ENCODE results near the gene PSMD12.
A peak's percentile ranks its signal among the peaks of the same experiment; 100 is the strongest.
"Not testable (repeated sequence)": the region's sequence is repeated elsewhere in the genome, so short reads cannot be mapped to it uniquely, and the experiment has no call there.

Gene PSMD12

DNA sequence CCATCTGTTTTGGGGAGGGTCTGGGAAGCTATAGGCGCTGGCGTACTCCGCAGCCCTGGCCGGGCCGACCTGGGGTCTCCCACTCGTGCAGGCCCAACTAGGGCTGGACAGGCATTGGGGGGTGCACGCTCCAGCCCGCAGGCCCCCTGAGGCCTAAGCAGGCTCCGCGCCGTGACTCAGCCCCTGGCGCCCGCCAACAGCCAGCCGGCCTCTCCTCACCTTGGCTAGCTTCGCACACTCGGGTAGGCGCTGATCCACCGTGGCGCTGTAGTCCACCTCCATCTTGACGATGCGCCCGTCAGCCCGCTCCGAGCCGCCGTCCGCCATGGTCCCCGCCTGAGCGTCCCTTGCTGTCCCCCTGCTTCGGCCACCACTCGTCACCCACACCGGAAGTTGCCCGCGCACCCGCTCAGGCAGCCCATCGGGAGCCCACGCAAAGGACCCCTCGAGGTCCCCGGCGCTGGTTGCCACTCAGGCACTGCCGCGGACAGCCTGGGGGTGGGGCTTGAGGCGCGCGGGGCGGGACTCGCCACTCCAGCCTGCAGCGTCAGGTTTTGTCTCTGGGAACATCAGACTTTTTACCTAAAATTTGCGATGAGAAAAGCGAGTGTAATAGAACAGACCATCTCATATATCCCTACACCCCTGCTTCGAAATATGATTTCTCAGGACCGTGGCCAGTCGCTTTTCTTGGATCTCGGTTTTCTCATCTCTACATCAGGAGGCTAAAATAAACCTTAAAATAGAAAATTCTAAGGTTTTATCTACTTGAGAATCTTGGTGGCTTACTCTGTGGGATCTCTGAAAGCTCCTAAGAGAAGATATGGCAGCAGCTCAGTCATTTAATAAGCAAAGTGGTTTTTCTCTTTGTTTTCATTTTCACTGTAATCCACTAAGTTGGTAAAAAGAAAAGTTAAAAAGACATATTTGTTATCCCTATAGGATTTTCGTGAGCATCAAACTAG, at the start of gene PSMD12:
Gene PSMD12, minus strand, starts transcription at position 385 of the 965 bp plus-strand sequence. Its CDS starts 58 bp downstream, at position 327.
- peak; percentile 91 for DNase-seq (ENCODE audit: low spot score)

DNA sequence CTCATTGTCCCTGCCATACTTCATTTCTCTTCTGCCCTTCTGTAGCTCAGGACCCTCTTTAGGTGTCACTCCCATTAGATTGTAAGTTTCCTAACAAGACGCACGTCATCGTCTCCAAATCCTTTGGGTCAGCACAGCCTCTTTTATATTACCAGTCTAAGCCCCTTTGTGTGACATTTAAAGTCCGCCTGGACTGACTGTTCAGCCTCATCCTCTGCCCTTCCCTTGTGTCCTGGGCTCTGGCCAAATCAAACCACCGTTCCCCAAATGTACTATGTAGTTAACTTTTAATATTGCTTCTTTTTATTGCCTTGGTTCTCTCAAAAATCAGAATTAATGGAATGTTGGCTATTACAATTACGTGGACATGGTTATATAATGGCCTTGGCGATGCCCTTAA, 48.9 kb upstream of the PSMD12 start:
- no peak for DNase-seq (ENCODE audit: low spot score)

DNA sequence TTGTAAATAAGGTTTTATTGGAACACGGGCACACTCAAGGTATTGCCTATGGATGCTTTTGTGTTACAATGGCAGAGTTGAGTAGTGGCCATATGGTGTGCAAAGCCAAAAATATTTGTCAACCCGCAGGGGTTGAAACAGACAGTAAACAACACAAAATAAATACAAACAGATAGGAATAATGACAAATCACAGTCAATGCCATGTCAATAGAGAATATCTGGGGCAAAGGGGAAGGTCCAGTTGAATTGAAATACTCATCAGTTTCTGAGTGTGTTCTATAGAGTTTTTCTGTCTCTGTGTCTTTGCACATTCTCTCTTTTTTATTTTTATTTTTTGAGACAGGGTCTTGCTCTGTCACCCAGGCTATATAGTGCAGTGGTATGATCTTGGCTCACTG, 48.2 kb upstream of the PSMD12 start:
- DNase-seq (ENCODE audit: low spot score), result no peak

DNA sequence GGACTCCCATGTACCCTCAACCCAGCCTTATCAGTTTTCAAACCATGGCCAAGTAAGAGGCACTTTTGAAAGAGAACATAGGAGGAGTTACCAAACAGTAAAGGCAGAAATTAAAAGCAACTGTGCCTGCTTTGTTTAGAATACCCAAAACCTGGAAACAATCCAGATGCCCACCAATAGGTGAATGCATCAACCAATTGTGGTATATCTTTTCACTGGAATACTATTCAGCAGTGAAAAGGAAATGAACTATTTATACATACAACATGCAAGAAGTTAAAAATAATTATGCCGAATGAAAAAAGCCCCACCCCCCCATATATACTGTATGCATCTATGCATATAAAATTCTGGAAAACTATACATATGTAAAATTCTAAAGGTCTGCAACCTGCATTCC, 47.8 kb upstream of the PSMD12 start:
- DNase-seq (ENCODE audit: low spot score), result no peak

DNA sequence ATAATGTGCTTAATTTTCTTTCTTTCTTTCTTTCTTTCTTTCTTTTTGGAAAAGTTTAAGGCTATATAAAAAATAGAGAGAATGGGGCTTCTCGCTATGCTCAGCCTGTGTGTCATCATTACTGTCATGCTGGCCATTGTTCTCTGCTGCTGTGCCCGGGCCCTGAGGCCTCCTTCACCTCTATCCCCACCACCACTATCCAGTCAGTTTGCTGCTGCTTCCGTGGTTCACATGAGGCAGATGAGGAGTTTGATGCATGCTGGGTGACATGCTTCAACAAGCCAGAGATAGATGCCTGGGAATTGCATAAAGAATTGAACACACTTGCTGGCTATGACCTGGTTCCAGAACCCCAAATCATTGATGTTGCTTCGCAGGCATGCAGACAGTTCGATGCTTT, 47.0 kb upstream of the PSMD12 start:
- DNase-seq (ENCODE audit: low spot score), result no peak

DNA sequence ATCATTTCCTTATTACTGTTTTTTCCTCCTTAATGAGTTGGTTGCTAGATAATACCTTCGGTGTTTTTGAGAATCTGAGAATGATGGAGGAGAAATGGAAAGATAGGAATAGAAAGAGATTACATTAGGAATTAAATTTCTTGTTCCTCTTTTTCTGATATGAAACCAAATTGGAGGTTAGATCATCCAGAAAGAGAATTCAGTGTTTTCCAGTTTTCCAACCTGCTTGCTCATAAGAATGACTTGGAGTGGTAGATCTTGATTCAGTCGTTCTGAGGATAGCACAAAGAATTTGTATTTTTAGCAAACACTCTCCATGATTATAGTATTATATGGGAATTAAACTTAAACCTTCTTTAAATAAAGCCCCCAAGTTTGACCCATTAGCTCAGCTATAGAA, 46.6 kb upstream of the PSMD12 start:
- no peak for DNase-seq (ENCODE audit: low spot score)

DNA sequence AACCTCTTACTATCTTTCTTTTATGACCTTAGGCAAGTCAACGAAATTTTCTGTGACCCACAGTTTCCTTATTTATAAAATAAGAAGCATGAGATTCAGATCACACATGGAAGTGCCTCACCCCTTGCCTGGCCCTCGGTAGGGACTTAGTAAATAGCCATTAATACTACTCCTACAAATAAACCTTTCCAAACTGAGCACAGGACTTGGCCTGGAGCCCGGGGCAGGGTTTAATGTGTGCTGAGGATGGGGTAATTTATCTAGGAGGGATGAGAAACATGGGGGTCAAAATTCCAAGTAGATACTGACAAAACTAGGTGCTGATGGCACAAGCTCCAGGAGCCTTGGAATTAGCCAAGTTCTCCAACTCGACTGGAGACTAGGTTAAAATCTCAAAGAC, 45.7 kb upstream of the PSMD12 start:
- no peak for DNase-seq (ENCODE audit: low spot score)

DNA sequence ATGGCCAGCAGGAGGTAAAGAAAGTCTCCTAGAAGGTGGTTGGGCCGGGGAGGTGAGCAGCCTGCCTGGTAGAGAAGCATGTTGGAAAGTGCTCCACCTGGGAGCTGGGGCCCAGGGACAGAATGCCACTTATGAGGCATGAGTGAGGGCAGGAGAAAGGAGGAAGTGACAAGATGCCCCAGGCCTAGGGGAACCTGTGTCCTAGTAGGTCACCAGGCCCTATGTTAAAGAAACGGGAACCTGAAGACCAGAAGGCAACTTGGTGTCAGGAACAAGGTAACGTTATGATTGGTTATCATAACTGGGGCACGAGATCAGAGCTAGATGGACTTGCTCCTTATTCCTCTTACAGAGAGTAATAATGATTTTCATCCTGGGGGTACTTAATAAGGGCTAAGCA, 45.0 kb upstream of the PSMD12 start:
- DNase-seq (ENCODE audit: low spot score), result no peak

DNA sequence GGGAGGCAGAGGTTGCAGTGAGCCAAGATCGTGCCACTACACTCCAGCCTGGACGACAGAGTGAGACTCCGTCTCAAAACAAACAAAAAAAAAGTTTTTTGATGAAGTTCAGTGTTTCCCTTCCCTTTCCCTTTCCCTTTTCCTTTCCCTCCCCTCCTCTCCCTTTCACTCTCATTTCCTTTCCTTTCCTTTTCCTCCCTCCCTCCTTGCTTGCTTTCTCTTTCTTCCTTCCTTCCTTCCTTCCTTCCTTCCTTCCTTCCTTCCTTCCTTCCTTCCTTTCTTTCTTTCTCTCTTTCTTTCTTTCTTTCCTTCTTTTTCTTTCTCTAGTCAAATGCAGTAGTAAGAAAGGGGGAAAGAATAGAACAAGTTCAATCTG, 42.1 kb upstream of the PSMD12 start:
- DNase-seq (ENCODE audit: low spot score), result not testable (repeated sequence)

DNA sequence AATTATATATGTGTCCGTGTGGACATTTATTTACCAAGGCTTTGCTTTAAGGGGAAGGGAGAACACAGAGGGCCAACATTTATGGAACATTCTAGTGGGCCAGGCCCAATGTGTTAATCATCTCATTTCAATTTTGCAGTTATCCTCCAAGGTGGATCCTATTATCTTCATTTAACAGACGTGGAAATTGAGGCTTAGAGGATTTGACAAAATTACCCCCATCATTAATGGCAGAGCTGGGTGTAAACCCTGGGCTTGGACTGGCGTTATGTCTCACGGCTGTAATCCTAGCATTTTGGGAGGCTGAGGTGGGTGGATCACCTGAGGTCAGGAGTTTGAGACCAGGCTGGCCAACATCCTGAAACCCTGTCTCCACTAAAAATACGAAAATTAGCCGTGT, 37.1 kb upstream of the PSMD12 start:
- no peak for DNase-seq (ENCODE audit: low spot score)

DNA sequence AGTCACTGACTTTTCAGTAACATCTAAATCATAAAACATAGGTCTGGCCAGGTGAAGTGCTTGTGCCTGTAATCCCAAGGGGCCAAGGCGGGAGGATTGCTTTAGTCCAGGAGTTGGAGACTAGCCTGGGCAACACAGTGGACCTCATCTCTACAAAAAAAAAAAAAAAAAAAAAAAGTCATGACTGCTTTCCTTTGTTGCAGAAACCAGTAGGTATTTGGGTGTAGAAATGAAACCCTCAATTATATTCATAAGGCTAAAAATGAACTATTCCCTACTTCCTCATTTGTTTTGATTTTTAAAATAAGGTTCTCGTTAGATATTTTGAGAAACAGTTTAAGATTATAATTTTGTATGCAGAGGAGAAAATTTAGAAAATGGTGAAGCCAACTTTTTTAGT, 36.7 kb upstream of the PSMD12 start:
- no peak for DNase-seq (ENCODE audit: low spot score)

DNA sequence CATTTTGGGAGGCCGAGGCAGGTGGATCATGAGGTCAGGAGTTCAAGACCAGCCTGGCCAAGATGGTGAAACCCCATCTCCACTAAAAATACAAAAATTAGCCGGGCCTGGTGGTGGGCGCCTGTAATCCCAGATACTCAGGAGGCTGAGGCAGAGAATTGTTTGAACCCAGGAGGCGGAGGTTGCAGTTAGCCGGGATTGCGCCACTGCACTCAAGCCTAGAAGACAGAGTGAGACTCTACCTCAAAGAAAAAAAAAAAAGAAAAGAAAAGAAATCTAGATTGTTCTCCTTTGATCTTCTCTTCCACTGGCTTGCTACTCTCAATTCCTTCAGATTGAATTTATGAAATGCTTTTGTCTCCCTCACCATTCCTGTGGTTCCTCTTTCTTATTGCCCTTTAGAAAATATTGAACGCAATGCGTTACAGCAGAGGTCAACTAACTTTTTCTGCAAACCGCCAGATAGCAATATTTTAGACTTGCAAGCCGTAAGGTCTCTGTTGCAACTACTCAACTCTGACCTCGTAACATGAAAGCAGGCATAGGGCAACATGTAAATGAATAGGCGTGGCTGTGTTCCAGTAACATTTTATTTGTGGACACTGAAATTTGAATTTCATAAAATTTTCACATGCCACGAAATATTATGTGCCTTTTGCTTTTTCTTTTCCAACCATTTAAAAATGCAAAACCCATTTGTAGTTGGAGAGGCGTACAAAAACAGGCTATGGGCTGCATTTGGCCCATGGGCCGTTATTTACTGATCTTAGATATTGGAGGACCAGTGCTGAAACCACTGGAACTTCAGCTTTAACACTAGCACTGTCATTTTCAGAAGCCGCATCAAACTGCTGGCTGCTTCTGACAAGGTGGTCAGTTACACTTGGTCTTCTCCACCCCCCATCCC, 35.5 kb upstream of the PSMD12 start:
- DNase-seq (ENCODE audit: low spot score), result no peak

DNA sequence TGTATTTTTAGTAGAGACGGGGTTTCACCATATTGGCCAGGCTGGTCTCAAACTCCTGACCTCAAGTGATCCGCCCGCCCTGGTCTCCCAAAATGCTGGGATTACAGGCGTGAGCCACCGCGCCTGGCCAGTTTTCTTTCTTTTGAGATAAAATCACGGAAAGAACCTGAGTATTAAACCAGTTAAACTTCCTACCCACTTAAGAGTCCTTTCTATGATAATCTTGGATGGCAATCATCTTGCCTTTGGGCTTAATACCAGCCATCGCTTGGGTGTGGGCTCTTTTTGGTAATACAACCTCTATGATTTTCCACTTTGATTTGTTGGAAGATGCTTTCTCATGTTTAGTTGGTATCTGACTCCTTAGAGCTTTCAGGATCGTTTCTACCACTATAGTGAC, 34.7 kb upstream of the PSMD12 start:
- no peak for DNase-seq (ENCODE audit: low spot score)

DNA sequence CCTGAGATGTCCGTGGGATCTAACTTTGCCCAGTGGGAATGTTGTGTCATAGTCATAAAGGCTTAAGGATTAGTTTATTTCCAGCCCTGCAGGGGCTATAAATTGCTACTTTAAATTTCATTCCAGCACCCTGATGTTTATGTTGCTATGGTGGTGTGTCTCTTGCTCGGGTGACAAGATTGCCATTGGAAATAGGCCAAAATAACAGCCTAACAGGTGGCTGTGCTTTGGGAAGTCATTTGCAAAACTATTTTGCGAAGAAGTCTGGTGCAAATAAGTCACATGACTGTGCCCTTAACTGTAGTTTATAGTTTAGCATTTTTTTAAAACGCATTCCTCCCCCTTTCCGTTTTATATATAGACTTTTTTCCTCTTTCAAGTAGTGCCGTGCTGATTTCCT, 33.8 kb upstream of the PSMD12 start:
- DNase-seq (ENCODE audit: low spot score), result peak; percentile 79

DNA sequence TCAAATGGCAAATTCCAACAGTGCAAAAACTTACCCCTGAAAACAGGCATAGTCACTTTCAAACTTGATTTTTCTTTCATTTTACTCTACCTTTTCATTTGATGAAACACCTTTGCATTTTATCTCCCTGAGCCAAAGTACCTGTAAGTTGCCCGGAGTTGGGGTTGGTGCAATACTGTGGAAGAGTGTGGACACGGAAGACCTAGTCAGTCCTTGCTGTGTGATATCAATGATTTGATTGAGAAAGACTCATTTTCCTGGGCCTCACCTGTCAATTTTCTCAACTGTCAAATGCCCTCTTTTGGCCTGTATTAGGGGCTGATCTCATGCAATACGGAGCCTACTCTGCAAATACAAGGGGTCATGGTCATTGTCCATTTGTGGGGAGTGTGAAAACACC, 33.3 kb upstream of the PSMD12 start:
- no peak for DNase-seq (ENCODE audit: low spot score)

DNA sequence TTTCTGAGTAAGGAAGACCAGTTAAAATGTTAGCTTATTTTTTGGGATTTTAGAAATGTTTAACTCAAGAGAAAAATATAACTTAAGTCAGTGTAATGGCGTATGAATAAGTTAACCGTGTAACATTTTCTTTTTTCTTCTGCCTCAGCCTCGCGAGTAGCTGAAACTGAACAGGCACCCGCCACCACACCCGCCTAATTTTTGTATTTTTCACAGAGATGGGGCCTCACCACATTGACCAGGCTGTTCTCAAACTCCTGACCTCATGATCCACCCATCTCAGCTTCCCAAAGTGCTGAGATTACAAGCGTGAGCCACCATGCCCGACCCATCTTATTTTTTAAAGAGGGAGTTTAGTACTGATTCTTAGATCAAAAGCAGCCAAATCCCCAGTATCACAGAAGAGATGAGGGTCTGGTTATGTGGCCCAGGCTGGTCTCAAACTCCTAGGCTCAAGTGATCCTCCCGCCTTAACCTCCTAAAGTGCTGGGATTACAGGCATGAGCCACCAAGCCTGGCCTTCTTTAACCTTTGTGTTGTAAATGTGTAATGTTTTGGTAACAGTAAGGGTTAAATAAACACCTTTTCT, 27.5 kb upstream of the PSMD12 start:
- no peak for DNase-seq (ENCODE audit: low spot score)

DNA sequence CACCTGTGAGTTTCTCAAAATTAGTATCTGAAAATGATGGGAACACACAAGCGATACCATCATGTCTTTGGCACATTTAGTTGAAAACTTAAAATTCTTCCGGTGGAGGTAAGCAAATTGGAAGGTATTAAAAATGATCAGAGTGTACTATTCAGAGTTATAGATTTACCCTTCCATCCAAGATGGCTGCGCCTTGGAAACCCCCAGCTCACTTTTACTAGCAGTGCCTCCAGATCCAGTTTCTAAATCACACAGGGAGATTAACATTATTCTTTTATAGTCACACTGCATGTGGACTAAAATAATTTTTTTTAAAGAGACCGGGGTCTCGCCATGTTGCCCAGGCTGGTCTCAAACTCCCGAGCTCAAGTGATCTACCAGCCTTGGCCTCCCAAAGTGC, 25.7 kb upstream of the PSMD12 start:
- DNase-seq (ENCODE audit: low spot score), result no peak

DNA sequence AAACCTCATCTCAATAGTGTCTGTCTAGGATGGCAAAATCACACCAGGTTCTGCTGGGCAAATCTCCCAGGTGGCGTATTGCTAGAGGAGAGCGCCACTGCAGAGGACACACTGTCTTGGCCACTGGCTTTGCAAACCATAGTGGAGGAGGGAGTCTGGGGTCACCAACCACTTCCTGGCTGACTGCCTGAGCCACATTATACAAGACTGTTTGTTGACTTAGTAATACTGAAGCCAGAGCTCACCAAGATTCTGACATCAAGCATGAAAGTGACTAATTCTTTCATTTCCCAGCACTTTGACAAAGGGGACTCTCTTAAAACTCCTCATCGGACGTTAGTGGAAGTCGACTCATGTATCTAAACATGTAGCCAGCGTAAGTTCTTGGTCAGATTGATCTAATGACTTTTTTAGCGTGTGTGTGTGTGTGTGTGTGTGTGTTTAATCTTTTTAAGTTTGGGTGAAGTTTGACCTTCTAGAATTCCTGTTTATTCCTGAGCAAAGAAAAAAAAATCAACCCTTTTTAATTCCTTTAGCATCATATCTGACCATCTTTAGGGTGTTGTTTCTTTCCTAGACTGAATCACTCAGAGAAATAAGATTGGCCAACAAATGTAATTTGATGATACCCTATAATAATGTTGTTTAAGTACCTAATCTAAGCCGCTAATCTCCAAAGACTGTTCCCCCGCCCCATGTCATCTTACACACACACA, 24.4 kb upstream of the PSMD12 start:
- DNase-seq (ENCODE audit: low spot score), result no peak

DNA sequence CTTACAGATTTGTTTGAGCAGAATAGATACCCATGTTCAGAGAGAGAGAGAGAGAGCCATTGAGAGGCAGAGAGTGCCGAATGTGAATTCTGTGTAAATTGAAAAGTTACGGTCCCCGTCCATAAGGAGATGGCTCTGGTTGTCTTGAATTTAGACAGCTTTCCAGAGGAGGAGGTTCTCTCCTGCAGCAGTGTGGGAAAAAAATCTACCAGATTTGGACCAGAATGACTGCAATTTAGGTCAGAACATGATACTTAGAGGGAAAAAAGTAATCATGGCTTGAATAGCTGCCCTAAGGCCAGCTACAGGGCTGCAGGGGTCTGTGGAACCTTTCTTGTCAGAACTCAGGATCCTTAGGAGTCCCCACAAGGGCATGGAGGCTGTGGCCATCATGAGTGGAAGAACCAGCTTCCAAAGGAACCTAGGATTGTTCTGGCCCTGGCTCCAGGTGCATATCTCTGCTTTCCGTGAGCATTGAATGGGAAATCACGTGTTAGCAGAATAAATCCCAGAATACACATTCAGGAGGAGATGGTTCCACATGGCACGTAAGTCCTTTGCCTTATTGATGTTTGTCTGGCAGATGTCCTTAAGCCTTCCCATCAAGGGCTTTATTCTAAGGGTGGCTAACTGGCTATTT, 23.7 kb upstream of the PSMD12 start:
- no peak for DNase-seq (ENCODE audit: low spot score)

DNA sequence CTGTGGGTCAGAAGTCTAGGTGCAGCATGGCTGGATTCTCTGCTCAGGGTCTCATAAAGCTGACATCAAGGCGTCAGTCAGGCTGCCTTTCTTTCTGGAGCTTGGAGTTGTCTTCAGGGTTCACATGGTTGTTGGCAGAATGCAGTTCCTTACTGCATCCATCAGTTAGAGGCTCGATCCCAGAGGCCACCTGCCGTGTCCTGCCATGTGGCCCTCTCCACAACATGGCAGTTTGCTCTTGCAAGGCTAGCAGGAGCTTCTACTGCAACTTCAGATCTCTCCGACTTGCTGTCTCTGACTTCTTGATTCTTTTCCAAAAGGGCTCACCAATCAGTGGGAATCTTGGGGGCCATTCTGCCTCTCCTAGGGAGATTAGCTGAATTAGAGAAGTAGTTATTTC, 22.6 kb upstream of the PSMD12 start:
- no peak for DNase-seq (ENCODE audit: low spot score)

DNA sequence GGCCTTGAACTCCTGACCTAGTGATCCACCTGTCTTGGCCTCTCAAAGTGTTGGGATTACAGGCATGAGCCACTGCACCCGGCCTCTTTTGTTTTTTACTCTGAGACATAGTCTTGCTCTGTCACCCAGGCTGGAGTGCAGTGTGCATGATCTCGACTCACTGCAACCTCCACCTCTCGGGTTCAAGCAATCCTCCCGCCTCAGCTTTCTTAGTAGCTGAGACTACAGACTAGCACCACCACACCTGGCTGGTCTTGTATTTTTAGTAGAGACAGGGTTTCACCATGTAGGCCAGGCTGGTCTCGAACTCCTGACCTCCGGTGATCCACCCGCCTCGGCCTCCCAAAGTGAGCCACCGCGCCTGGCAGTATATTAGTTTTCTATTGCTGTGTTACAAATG, 22.2 kb upstream of the PSMD12 start:
- DNase-seq (ENCODE audit: low spot score), result not testable (repeated sequence)

Measured in NAMALWA (cell line).